GM12865 (cell line): Measurements from ENCODE around the gene APPL1.

ENCODE experiments used
- DNase-seq: peaks from one replicate; pipeline ENCODE4 v3.0.0; 2010; ENCODE audit warnings: low read depth
- H3K4me3 ChIP-seq: 2 replicates; pipeline ENCODE4 v1.5.1; 2011; ENCODE audit warnings: mild to moderate bottlenecking, low read depth, low read length, control low read depth
- TF ChIP-seq, protein P1 (sequence below): IDR thresholded peaks from 2 replicates; pipeline ENCODE4 v1.5.1; 2011; ENCODE audit warnings: low read length, control low read depth, low read depth, inconsistent platforms; ENCODE audit not compliant: insufficient read depth; ENCODE audit errors: missing control alignments

Gene APPL1

GRCh38 chr3:57234613-57235575 lies 7.4 kb downstream of the APPL1 start:
- TF ChIP-seq, protein P1, sequence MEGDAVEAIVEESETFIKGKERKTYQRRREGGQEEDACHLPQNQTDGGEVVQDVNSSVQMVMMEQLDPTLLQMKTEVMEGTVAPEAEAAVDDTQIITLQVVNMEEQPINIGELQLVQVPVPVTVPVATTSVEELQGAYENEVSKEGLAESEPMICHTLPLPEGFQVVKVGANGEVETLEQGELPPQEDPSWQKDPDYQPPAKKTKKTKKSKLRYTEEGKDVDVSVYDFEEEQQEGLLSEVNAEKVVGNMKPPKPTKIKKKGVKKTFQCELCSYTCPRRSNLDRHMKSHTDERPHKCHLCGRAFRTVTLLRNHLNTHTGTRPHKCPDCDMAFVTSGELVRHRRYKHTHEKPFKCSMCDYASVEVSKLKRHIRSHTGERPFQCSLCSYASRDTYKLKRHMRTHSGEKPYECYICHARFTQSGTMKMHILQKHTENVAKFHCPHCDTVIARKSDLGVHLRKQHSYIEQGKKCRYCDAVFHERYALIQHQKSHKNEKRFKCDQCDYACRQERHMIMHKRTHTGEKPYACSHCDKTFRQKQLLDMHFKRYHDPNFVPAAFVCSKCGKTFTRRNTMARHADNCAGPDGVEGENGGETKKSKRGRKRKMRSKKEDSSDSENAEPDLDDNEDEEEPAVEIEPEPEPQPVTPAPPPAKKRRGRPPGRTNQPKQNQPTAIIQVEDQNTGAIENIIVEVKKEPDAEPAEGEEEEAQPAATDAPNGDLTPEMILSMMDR, result no peak
- peak; percentile 39 for DNase-seq

DNA sequence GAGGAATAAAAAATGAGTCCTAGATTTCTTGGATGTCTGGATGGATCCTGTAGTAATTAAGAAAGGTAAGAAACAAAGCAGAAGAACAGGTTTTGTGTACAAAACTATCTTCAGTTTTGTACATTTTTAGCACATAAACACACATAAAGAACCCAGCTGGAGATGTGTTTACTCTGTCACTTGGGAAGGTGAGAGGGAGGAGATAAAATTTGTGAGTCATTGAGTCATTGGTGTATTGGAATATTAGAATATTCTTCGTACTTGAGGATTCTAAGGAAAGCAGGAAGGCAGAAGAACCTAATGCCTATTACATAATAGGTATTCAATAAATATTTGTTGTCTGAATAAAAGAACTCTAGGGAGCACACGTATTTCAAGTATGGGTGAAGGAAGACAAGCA lies 17.4 kb downstream of the APPL1 start:
- DNase-seq, result no peak
- TF ChIP-seq, protein P1, result no peak

More at GRCh38 chr3:57234613-57235575, 7.4 kb downstream of the APPL1 start:
- H3K4me3 ChIP-seq, result no peak overlapping the region

DNA sequence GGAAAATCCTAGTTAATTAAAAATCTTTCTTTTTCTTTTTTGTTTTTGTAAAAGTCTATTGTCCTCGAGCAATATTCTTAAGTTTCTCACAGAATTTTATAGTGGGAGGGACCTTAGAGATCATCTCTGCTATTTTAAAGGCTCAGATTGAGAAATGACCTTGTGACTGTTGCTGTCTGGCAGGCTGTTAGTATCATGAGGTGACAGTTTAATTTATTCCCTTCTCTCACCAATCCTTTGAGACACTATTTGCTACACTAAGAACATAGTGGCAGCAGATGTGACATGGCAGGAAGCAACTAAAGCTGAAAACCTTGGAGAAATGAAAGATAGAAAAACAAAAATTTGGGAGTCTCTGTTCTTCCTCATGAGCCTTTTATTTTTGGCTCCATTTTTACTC lies 24.9 kb downstream of the APPL1 start:
- H3K4me3 ChIP-seq, result no peak overlapping the region
- DNase-seq, result no peak
- TF ChIP-seq, protein P1, result no peak

More for the DNA sequence above, 17.4 kb downstream of the APPL1 start:
- H3K4me3 ChIP-seq, result no peak overlapping the region

- no peak overlapping the region for H3K4me3 ChIP-seq
- TF ChIP-seq, protein P1, result no peak
- no peak for DNase-seq
Observed at GRCh38 chr3:57256844-57257243, 29.3 kb downstream of the APPL1 start.

GRCh38 chr3:57257678-57258077 lies 30.1 kb downstream of the APPL1 start:
- TF ChIP-seq, protein P1, result no peak
- no peak overlapping the region for H3K4me3 ChIP-seq
- DNase-seq, result no peak

DNA sequence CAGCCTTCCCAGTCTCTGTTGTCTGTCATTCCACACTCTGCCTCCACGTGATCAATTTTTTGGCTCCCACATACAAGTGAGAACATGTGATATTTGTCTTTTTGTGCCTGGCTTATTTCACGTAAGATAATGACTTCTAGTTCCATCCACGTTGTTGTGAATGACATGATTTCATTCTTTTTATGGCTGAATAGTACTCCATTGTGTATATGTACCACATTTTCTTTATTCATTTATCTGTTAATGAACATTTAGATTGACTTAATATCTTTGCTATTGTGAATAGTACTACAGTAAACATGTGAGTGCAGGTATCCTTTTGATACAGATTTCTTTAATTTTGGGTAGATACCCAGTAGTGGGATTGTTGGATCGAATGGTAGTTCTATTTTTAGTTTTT lies 33.6 kb downstream of the APPL1 start:
- no peak overlapping the region for H3K4me3 ChIP-seq
- TF ChIP-seq, protein P1, result no peak
- DNase-seq, result no peak

GRCh38 chr3:57261929-57262328 lies 34.4 kb downstream of the APPL1 start:
- TF ChIP-seq, protein P1, result no peak
- no peak for DNase-seq
- H3K4me3 ChIP-seq, result no peak overlapping the region
